NK-92 (cell line): ENCODE data around the gene MAMLD1.

Experiments
- DNase-seq: peaks from one replicate; lab custom pipeline; 2025; ENCODE audit not compliant: unreplicated experiment; lab: John Stamatoyannopoulos, UW

Gene MAMLD1

DNA sequence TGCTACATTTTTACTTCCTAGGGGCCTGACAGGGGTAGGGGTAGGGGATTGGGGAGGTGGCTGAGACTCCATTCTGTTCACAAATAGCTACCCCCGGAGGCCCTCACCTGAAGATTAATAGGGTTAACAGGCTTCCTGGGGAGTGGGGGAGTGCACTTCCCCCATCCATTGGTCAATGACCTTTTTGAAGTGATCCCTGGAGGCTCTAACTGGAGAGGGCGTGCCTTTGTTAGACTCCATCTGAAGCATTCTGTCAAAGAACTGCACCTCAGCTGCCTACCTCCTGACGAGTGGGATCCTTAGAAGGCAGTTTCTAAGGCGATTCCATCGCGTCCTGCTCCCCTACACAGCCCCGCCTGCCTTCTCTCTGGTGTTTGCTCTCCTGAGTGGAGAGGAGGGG, 195.3 kb downstream of the MAMLD1 start:
- DNase-seq = no peak
